GM12891 (cell line): ENCODE data around the gene GAP43.

ENCODE experiments used
- POLR2A ChIP-seq: IDR thresholded peaks from 2 replicates; pipeline ENCODE4 v1.6.1; 2011; ENCODE audit warnings: low read depth, low read length, control low read depth
- POLR2AphosphoS5 ChIP-seq: IDR thresholded peaks from 2 replicates; pipeline ENCODE4 v1.6.1; 2011; ENCODE audit warnings: low read depth, low read length, control low read depth
- TAF1 ChIP-seq: IDR thresholded peaks from 2 replicates; pipeline ENCODE4 v1.6.1; 2011; ENCODE audit warnings: low read depth, low read length, control low read depth

DNA sequence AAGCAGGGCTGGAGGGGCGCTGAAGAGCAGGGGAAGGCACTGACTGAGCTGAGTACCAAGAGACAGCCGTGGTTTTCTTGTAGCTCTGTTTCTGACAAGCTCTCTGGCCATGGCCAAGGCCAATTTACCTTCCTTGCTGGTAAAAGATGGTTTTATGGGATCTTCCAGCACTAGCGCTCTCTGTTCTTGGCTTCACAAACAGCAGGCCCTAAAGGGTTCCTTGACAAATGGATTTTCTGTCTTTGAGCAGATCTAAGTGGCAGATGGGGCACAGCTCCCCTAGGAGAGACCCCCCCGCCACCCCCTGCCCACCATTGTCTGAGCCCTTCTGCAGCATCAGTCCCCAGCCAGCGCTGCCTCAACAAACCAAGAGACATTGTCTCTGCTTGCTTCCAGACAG lies 66.6 kb downstream of the GAP43 start:
- TF ChIP-seq POLR2AphosphoS5 (no peak), POLR2A (no peak), TAF1 (no peak)
